Type B pancreatic cell (in vitro differentiated cells): ENCODE data around the gene GOLGA8O. TPM values are rescaled to one million over a fixed set of nuclear protein-coding genes. Genes with fewer than 3 reads are reported as not detected.
"Not testable (repeated sequence)": the region's sequence is repeated elsewhere in the genome, so short reads cannot be mapped to it uniquely, and the experiment has no call there.

Experiments used
- DNase-seq: peaks from one replicate; pipeline ENCODE4 v3.0.0; 2021; ENCODE audit warnings: mixed read lengths; ENCODE audit not compliant: unreplicated experiment; ENCODE audit errors: extremely low spot score
- H3K27ac Mint-ChIP-seq: 2 replicates; pipeline ENCODE4 v1.8.0; 2021; ENCODE audit warnings: mild to moderate bottlenecking, mixed read lengths
- H3K27me3 Mint-ChIP-seq: 2 replicates; pipeline ENCODE4 v1.8.0; 2021; ENCODE audit warnings: mixed read lengths
- H3K36me3 Mint-ChIP-seq: 2 replicates; pipeline ENCODE4 v1.8.0; 2021; ENCODE audit warnings: mixed read lengths
- H3K4me1 Mint-ChIP-seq: one replicate; pipeline ENCODE4 v1.8.0; 2021; ENCODE audit warnings: mixed read lengths; ENCODE audit not compliant: unreplicated experiment
- H3K4me3 Mint-ChIP-seq: 2 replicates; pipeline ENCODE4 v1.8.0; 2021; ENCODE audit warnings: mild to moderate bottlenecking, mixed read lengths
- H3K9me3 Mint-ChIP-seq: 2 replicates; pipeline ENCODE4 v1.8.0; 2021; ENCODE audit warnings: mixed read lengths
- CTCF ChIP-seq: fragments of 200-600 bp; sonication (generic); conservative IDR thresholded peaks from 2 replicates; pipeline ENCODE4 v1.5.0; 2021; ENCODE audit warnings: antibody characterized with exemption, mild to moderate bottlenecking
- total RNA-seq: library from RNA; stranded (reverse); gene quantifications from 2 replicates; pipeline ENCODE4 v1.2.1, GENCODE V29; 2021; ENCODE audit warnings: low replicate concordance

The GOLGA8O gene
- total RNA-seq, 1 donor from 2014 or later: 1.6 TPM

GRCh38 chr15:32407903-32408302 is 47.5 kb downstream of the GOLGA8O start:
- TF ChIP-seq CTCF: peak; percentile 62
- not testable (repeated sequence) for H3K9me3 Mint-ChIP-seq, H3K4me1 Mint-ChIP-seq, H3K4me3 Mint-ChIP-seq, H3K27me3 Mint-ChIP-seq, H3K36me3 Mint-ChIP-seq, H3K27ac Mint-ChIP-seq, DNase-seq

GRCh38 chr15:32403192-32403591 is 52.2 kb downstream of the GOLGA8O start, which contains the start of gene GOLGA8K:
GOLGA8K (minus strand) TSS chr15:32403292; CDS start chr15:32403194, 98 bp downstream.
- not testable (repeated sequence) for H3K27ac Mint-ChIP-seq, H3K27me3 Mint-ChIP-seq, DNase-seq, H3K36me3 Mint-ChIP-seq, H3K4me1 Mint-ChIP-seq, H3K9me3 Mint-ChIP-seq, H3K4me3 Mint-ChIP-seq

- not testable (repeated sequence) for H3K9me3 Mint-ChIP-seq, H3K27ac Mint-ChIP-seq, H3K4me1 Mint-ChIP-seq, DNase-seq, H3K27me3 Mint-ChIP-seq, H3K36me3 Mint-ChIP-seq, H3K4me3 Mint-ChIP-seq
Observed at GRCh38 chr15:32396522-32396921, 58.9 kb downstream of the GOLGA8O start.

Other genes with a start within 250 kb of the GOLGA8O start
- 0.77 TPM in 1 of 2 replicates, not detected in the other for gene GOLGA8K, start 52.3 kb downstream of the GOLGA8O start, total RNA-seq
- gene GOLGA8N, start 137.8 kb upstream of the GOLGA8O start, total RNA-seq: 1.1 and 3.9 TPM in 2 replicates
- gene ARHGAP11A, start 159.9 kb upstream of the GOLGA8O start, total RNA-seq: 21.7 and 52.6 TPM in 2 replicates
- gene SCG5, start 186.1 kb upstream of the GOLGA8O start, total RNA-seq: 93.1 and 127 TPM in 2 replicates